Measurements from ENCODE around the gene ACKR2.
"Not testable (repeated sequence)": the region's sequence is repeated elsewhere in the genome, so short reads cannot be mapped to it uniquely, and the experiment has no call there.

The ACKR2 gene

DNA sequence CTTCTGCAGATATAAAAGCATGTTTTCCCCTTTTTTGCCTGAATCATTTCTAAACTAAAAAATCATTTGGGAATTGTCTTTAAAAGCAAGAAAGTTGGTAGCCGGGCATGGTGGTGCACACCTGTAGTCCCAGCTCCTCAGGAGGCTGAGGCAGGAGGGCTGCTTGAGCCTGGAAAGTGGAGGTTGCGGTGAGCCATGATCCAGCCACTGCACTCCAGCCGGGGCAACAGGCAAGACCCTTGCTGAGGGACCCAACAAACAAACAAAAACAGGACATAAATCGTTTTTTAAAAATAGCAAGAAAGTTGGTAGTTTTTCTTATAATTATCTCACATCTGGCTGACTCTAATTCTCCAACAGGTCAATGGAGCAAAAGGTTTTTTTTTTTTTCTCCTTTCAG is 7.5 kb upstream of the ACKR2 start:
- DNase-seq, result no peak

DNA sequence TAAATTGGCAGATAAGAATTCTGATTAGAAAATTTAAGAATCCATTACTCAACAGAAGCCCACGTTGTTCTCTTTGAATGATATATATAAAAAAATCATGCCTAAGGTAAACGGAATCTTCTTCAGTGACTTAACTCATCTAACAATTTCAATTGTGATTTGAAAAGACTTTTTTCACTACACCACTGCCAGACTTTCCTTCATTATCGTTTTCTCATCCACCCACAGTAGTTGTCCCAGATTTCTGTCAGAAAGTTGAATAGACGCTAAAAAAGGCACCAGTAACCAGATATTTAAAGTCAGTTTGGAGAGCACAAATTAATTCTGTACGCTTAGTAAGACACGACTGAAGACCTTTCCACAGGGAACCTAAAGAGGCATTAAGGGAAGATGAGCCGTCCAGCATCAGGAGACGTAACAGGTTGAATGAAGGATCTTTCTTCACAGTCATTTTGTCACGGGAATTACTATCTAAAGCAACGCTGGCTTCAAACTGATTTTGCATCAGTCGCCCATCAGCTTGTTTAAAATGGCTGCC is 6.3 kb upstream of the ACKR2 start:
- DNase-seq, result no peak

DNA sequence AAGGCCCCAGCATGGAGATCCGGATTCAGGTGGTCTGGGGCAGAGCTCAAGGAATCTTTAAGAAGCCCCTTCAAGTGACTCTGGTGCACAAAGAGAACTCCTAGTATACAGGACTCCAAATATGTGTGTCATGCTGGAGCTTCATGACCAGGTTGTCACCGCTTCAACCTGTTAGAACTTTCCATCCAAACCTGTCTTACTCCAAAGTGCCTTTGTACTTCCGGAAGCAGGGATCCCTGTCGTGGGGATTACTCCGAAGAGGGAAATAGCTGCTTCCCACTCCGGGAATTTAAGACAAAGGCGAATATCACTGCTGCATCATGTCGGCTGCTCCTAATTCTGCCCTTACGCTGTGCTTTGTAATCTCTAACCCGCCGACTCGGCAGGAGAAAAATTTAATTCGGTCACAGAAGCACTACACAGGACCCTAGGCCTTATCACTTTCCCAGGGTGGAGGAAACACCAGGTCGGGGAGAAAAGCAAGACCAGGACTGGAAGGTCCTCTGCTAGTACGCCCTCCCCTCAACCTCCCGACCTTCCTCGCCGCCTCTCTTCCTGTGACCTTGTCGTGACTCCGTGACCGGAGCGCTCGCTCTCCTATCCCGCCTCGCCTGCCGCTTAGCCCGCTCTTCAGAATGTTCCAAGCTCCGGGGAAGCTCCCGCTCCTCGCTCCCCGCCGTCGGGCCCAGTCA is 5.7 kb upstream of the ACKR2 start:
- no peak for DNase-seq

DNA sequence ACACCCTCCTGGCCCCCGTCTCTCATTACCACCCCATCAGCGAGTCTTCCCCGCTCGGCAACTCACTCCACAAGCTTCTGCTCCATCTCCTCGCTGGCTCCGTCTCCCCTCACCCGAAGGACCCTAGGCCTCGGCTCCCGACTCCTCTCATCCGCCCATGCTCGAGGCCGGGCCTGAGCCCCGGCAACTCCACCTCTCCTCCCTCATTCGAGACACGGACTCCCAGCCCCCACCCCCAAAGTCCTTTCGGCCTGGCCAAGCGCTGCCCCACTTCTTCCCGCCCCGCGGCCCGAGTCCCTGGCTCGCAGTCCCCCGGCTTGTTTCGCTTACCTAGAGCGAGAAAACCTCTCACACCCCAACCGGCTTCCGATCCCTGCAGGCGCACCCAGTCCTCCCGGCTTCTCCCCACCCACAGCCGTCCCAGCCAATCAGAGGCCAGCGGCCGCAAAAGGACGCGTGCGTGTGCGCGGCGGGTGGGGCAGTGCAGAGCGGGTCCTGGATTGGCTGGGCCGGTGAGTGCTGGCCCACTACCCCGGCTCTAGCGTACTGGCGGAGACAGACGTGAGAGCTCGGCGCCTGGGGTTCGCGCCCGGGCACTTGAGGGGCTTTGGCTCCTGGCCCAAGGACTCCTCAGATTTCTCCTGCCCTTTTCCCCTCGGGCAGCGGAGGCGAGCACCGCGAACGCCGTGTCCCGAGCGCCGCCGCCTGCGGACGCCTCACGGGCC is 5.0 kb upstream of the ACKR2 start, which contains the start of gene HIGD1A:
HIGD1A (minus strand) TSS at position 385 of the 725 bp plus-strand sequence. CDS start 10,237 bp downstream, outside the sequence.
- peak; percentile 91 to 92 for DNase-seq

DNA sequence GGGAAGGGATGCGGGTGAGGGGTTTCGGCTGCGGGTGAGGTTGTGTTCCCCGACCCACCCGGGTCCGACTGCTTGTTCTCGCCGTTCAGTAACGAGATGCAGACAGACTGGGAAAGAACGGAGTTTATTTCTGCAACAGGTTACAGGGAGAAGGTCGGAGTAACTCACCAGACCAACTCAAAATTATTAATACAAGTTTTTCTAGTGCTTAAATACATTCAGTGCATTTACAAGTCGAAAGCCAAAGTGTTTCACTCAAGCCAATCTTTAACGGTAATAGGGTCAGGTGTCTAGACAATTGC is 4.5 kb upstream of the ACKR2 start:
- no peak for DNase-seq

DNA sequence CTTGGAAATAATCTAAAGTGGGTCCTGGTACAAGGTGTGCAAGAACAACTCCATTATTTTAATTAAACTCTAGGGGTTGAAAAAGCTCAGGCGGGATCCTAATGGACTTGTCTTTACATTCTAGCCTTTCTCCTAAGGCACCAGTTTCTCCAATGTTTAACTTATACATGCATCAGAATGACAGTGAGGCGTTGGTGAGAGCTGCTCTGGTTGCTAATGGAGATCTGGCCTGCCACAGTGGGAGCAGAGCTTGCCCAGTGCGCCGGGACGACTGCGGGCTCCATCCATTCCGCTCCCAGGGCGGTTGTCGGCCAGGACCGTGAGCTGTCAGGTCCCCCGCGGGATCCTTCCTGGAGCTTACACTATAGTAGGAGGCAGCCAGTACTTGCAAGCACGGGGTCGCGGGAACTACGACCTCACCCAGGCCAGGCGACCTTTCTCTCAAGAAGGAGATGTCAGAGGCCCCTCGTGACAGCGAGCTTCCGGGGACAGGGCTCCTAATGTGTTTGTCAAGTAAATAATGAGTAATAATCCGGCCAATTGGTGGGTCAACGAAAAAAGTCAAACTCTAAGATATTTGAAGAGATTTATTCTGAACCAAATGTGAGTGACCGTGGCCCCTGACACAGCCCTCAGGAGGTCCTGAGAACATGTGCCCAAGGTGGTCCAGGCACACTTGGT is 4.0 kb upstream of the ACKR2 start:
- DNase-seq, result no peak

DNA sequence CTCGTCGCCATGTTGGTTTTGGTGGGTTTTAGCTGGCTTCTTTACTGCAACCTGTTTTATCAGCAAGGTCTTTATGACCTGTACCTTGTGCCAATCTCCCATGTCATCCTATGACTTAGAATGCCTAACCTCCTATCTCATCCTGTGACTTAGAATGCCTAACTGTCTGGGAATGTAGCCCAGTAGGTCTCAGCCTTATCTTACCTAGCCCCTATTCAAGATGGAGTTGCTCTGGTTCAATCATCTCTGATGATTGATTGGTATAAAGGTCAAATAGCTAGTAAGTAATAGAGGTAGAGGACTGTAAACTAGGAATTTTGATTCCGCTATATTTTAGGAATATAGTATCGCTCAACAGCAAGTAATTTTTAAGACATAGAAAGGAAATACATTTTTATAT is 1.3 kb upstream of the ACKR2 start:
- DNase-seq, result no peak

DNA sequence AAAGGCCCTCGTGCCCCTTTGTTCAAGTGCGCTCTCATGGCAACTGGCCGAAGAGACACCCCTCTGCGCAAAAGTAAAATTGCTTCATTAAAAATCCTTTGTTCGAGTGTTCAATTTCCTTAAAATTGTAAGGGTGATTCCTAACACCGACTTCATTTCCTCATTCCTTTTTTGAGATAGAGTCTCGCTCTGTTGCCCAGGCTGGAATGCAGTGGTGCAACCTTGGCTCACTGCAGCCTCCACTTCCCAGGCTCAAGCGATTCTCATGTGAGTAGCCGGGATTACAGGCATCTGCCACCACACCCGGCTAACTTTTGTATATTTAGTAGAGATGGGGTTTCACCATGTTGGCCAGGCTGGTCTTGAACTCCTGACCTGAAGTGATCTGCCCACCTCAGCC is 1.5 kb downstream of the ACKR2 start:
- DNase-seq, result not testable (repeated sequence)

DNA sequence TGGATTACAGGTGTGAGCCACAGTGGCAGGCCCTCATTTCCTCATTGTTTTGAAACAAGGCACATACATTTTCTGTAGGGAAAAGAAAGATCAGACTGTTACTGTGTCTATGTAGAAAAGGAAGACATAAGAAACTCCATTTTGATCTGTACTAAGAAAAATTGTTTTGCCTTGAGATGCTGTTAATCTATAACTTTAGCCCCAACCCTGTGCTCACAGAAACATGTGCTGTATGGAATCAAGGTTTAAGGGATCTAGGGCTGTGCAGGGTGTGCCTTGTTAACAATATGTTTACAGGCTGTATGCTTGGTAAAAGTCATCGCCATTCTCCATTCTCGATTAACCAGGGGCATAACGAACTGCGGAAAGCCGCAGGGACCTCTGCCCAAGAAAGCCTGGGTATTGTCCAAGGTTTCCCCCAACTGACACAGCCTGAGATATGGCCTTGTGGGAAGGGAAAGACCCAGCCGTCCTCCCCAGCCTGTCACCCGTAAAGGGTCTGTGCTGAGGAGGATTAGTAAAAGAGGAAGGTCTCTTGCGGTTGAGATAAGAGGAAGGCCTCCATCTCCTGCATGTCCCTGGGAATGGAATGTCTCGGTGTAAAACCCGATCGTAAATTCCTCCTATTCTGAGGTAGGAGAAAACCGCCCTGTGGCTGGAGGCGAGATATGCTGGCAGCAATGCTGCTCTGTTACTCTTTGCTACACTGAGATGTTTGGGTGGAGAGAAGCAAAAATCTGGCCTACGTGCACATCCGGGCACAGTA is 2.1 kb downstream of the ACKR2 start:
- DNase-seq, result not testable (repeated sequence)

DNA sequence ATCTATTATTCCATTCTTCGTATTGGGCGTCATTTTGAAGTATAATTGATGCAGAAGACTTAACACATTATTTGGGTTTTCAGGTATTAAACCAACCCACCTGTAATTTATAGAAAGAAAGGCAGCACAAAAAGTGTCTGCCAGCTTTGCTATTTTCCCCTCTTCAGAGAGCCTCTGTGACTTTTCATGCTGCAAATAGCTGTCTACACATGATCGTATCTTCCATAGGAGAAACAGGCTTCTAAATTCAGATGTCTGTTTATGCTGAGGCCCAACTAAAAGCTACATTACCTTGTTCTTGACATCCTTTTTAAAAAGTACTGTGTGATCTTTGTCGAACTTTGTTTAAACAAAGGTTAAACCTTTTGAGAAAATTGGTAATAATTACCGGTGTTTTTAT is 5.0 kb downstream of the ACKR2 start:
- no peak for DNase-seq

DNA sequence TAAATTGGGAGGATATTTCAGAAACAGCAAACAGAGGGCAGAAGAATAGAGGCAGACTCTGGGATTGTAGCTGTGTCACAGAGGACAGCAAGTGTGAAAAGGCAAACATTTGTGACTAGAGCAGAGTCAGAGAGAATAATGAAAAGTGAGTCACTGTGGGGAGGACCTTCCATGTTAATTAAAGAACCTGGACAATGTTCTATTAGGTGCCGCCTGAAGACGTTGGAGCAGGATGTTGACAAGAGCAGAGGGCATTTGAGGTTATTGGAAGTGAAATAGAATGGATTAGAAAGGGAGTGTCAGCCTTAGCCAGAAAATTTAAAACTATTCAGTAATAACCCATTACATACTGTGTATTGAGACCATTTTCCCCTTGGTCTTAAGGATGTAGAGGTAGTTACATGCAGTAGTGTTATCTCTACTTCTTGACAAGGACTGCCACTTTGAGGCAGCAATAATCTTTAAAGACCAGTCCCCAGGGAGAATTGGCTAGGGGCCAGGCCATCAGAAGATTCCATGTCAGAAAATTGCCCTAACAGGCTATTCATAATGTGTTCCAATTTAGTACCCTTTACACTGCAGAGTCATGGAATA is 5.8 kb downstream of the ACKR2 start:
- DNase-seq, result no peak

DNA sequence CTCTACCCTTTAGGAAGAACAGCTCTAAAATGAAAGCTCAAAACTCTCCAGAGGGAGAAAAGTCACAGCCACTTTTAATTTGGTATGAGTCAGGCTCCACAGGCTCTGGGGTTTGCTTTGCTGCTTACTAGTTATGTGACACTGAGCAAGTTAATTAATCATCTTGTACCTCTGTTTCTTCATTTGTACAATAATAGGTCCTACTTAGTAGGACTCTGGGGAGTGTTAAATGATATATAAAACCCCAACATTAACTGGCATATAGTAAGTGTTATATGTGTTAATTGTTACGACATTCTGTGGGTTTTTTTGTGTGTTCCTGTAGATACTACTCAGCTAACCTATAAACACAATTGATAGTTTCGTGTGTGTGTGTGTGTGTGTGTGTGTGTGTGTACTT is 6.6 kb downstream of the ACKR2 start:
- no peak for DNase-seq

DNA sequence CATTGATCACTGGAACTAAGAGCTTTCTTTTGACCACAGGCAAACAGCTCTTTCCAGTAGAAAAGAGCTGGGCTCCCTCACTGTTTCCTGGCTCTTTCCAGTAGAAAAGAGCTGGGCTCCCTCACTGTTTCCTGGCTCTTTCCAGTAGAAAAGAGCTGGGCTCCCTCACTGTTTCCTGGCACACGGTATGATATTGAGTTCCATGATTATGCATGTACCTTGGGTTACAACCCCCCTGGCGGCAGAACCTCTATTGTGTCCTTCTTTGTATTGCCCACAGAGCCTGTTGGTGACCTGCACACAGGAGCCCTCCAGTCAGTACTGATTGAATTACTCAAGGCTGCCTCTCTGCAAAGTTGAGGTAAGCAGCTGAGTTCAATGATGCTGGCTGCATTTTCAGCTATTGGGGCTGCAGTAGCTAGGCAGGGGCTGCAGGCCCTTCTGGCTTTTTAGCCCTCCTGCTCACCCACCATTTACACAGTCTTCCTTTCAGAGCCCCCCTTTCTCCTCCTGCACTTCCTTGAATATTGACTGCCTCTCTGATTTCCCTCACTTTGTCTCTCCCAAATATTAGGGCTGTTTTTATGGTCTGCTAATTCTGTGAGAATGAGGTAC is 10.2 kb downstream of the ACKR2 start:
- no peak for DNase-seq

DNA sequence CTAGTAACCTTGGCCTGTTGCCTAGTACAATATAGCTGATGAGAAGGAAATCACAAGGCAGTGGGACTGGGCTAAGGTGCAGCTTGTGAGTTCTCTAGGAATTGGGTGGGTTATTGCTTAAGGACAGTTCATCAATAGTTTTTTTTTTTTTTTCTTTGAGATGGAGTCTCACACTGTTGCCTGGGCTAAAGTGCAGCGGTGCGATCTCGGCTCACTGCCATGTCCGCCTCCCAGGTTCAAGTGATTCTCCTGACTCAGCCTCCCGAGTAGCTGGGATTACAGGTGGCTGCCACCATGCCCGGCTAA is 11.5 kb downstream of the ACKR2 start:
- no peak for DNase-seq

DNA sequence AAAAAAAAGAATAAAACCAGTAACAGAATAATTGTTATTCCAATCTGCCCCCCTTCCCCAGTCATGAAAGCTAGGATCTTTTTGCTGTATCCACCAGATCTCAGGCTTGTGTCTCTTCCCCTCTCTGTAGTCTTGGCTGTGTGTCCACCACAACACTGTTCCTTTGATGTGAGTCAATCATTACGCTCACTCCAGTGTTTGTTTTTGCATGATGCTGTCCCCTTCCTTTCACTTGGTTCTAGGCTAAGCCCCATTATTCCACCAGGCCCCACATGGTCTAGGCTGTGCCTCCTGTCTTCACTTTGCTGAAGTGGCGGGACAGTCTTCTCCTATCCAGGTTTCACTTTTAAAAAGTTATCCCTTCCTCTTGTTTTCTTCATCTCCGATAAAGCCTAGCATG is 13.6 kb downstream of the ACKR2 start:
- no peak for DNase-seq

DNA sequence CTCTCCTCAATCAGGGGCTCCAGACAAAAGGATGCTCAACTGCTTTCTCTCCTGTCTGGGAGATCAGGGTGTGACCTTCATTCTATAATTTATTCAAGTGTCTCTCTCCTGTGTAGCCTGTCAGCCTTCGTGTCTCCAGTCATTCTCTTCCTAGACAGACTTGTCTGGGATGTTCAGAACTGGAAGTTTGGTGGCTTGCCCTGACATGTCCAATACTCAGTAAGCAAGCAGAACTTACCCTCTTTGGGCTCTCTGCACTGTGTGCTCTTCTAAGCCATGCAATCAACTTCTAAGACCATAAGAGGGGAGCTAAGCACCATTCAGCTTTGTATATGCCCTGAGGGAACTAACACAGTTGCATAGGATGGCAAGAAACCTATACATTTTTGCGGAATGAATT is 14.1 kb downstream of the ACKR2 start:
- DNase-seq, result no peak

DNA sequence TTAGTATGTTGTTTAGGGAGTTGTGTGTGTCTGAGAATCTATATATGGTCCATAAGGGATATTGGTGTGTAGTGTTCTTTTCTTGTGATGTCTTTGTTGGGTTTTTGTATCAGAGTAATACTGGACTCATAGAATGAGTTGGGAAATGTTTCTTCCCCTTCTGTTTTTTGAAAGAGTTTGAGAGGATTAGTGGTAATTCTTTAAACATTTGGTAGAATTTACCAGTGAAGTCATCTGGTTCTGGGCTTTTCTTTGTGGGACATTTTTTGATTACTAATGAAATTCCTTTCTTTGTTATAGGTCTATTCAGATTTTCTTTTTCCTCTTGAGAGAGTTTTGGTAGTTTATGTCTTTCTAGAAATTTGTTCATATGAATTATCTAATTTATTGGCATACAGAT is 16.9 kb downstream of the ACKR2 start:
- no peak for DNase-seq

DNA sequence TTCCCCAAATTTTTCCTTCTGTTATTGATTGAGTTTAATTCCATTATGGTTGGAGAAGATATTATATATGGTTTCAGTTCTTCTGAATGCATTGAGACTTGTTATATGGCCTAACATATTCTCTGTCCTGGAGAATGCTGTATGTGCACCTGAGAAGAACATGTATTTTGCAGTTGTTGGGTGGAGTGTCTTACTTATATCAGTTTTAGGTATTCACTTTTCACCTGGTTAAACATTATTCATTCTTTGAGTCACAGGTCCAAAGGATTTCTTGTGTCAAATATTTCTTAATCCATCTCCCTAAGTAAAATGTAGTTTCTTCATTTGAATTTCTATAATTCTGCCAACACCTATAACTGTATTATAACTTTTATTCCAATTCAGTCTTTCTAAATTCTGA is 17.8 kb downstream of the ACKR2 start:
- DNase-seq, result no peak

DNA sequence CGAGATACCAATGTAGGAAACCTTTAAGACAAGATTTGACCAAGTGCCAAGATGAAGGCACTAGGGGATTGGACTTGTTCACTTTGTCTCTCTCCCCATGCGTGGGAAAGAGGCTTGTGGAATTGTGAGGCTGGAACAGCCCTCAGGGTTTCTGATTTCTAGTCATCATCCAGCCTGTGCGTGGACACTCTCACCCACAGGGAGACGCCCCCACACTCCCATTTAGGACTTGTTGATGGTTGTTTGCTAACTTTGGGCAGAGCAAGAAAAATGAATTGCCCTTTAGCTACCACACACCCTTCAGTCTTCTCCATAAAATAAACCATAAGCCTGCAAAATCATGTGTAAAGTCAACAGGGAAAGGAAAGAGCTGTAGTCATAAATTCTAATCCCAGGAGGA is 18.4 kb downstream of the ACKR2 start:
- no peak for DNase-seq

DNA sequence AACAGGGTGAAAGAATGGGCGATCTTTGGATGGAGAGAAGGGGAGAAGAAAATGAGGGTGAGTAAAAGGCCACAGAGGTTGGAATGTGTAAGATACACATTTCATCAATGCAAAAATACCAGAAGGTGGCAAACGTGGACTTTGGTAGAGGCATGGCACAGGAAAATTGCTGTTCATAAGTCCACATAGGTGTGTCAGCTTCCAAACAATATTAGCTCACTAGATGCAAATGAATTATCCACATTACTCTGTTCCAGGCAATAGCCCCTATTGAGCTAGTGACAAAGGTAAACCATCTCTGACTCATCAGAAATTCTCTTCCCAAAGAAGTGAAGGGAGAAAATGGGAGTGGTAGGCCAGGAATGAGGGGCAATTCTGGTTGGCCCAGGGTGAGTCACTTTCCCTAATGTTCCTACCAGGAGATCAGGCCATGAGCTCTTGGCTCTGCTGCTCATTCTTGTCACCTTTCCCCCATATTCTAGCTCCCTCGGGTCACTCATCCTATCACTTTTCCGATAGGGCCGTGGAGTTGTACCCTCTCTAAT is 19.9 kb downstream of the ACKR2 start:
- DNase-seq, result no peak

DNA sequence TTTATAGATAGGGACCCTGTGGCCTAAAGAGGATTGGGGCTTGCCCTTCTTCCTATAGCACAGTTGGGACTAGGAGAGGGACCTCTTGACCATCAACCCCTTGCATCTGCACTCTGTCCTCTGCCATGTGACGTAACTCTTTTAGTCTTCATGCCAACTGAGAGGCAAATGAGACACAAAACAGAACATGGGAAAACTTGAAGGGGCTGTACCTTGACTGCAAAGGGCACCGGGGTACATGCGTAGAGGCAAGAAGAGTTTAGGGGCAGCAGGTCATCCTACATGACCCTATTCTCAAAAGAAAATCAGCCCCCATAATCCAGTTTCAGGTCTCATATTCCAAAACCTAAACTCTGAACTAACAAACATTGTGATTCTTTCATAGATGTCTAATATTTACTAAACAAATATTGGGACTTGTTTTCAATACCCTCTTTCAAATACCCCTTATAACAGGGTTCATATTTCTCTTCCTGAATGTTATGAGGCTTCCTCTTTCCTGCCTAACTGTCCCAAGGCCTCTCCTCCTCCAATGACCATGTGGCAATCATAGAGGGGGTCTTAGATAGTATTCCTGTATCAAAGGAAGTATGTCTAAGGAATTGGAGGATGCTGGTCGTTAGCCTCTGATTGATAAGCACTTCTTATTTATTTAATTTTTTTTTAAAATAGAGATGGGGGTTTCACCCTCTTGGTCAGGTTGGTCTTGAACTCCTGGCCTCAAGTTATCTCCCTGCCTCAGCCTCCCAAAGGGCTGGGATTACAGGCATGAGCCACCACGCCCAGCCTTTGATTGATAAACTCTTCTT is 20.6 kb downstream of the ACKR2 start:
- DNase-seq, result no peak

Measured in activated CD4-positive, alpha-beta T cell treated with anti-CD3 and anti-CD28 coated beads for 4 hours (primary cell).